SJSA1 (cell line): ENCODE results near the gene PAK5. TPM values are rescaled to one million over a fixed set of nuclear protein-coding genes. Genes with fewer than 3 reads are reported as not detected.

Source experiments
- DNase-seq, 2 experiments: peaks; one replicate each; pipeline ENCODE4 v3.0.0-alpha.2; 2015 to 2020; ENCODE audit warnings: low spot score in 2 of 2, low read depth in 1 of 2
- H3K27ac ChIP-seq: fragments of 250-450 bp; sonication (Bioruptor Pico); 2 replicates; pipeline ENCODE4 v1.5.1; 2020; ENCODE audit warnings: mild to moderate bottlenecking, moderate library complexity
- H3K27me3 ChIP-seq: fragments of 250-450 bp; sonication (Bioruptor Pico); replicated peaks from 2 replicates; pipeline ENCODE4 v1.5.1; 2020; ENCODE audit warnings: mild to moderate bottlenecking, moderate library complexity
- H3K36me3 ChIP-seq: fragments of 250-450 bp; sonication (Bioruptor Pico); 2 replicates; pipeline ENCODE4 v1.5.1; 2020; ENCODE audit warnings: mild to moderate bottlenecking
- H3K4me1 ChIP-seq: fragments of 250-450 bp; sonication (Bioruptor Pico); replicated peaks from 2 replicates; pipeline ENCODE4 v1.6.1; 2021; ENCODE audit warnings: mild to moderate bottlenecking
- H3K4me3 ChIP-seq: fragments of 250-450 bp; sonication (Bioruptor Pico); 2 replicates; pipeline ENCODE4 v1.5.1; 2020; ENCODE audit warnings: mild to moderate bottlenecking
- H3K9me3 ChIP-seq: fragments of 250-450 bp; sonication (Bioruptor Pico); replicated peaks from 2 replicates; pipeline ENCODE4 v1.5.1; 2020; ENCODE audit warnings: mild to moderate bottlenecking
- total RNA-seq: library from RNA; depleted of rRNA; stranded (reverse); fragments of >200 nt; shearing (Covaris generic); gene quantifications from 2 replicates; pipeline ENCODE4 v1.2.3, GENCODE V29; 2014

Gene PAK5
- total RNA-seq, 1 experiment from 2014 or later, result not detected

DNA sequence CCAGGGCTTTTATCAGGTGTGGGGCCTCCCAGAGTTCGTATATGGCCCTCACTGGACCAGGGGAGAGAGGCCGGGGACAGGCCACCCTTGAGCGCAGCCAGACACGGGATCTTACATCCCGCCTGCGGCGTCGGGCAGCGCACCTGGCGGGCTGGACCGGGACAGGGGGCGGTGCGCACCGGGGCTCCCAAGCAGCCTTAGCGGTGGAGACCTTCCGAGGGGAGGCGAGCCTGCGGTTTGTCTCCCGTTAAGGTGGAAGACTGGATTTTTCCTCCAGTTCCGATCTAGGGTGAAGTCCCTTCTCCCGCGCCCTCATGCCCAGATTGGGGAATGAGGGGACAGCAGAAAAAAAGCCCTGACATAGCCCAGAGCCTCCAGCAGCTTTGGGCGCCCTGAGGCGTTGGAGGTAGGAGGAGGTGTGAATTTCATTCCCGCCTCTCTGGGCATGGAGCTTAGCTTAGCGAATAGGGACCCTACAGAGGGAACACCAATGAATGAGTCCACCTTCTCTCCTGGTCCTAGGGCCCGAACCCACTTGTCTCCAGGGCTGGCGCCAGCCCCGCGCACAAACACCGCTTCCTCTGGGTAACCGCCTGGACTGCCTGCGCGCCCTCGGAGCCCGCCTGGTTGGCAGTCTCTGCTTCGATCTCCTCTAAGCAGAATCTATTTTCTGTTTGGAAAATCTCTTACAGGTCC lies 331.2 kb downstream of the PAK5 start:
- H3K27me3 ChIP-seq, result peaks cover 12% of the 10 kb centered on the region
- no peak for DNase-seq
- H3K27ac ChIP-seq, result no peak overlapping the region
- no peaks in the 10 kb centered on the region for H3K36me3 ChIP-seq
- H3K4me3 ChIP-seq, result no peak overlapping the region
- H3K9me3 ChIP-seq, result no peaks in the 10 kb centered on the region
- H3K4me1 ChIP-seq, result no peaks in the 10 kb centered on the region

DNA sequence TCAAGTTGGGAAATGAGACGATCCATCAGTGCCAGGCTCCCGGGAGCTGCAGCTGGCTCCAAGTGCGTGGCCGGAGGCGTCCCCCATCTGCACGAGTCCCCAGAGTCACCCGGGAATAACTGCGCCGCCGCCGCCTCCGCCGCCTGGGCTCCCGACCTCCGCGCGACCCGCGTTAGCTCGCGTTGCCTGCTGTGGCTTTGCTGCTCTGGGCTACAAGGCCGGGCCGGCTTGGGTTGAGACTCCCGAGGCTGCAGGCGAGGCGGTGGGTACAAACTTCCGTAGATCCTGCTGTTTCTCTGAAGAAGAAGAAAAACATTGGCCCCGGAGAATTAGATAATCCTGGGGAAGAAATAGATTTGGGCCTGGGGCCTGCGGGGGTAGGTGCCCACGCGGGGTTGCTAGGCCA lies 331.9 kb downstream of the PAK5 start:
- Histone ChIP-seq H3K27me3 (peaks cover 7% of the 10 kb centered on the region), H3K4me1 (no peaks in the 10 kb centered on the region), H3K9me3 (no peaks in the 10 kb centered on the region), H3K36me3 (no peaks in the 10 kb centered on the region), H3K4me3 (no peak overlapping the region), H3K27ac (no peak overlapping the region)
- no peak for DNase-seq

DNA sequence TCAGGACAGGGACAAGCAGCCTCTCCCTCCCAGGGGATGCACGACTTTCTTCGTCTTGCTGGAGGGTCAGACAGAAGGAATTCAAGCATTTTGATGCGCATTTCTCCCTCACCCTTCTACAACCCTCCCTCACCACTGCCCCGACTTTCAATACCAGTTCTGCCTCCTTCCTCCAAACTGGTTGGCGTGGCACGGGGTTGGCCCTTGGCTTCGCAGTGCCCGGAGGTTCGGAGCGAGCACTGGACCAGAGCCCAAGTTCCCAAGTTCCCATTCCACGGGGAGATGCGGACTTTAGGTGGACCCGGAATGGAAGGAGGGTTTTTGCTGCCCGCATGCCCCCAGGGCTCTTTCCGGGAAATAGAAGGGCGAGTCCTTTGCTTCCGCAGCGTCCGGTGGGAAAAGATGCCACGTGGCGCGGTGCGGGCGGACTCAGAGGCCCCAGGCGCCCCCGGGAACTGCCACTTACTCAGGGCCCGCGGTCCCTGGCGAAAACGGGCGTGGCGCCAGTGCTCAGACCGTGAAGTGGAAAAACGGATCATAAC lies 332.5 kb downstream of the PAK5 start:
- Histone ChIP-seq H3K4me3 (no peak overlapping the region), H3K4me1 (no peaks in the 10 kb centered on the region), H3K27me3 (peaks cover 7% of the 10 kb centered on the region), H3K27ac (no peak overlapping the region), H3K36me3 (no peaks in the 10 kb centered on the region), H3K9me3 (no peaks in the 10 kb centered on the region)
- DNase-seq, result no peak

DNA sequence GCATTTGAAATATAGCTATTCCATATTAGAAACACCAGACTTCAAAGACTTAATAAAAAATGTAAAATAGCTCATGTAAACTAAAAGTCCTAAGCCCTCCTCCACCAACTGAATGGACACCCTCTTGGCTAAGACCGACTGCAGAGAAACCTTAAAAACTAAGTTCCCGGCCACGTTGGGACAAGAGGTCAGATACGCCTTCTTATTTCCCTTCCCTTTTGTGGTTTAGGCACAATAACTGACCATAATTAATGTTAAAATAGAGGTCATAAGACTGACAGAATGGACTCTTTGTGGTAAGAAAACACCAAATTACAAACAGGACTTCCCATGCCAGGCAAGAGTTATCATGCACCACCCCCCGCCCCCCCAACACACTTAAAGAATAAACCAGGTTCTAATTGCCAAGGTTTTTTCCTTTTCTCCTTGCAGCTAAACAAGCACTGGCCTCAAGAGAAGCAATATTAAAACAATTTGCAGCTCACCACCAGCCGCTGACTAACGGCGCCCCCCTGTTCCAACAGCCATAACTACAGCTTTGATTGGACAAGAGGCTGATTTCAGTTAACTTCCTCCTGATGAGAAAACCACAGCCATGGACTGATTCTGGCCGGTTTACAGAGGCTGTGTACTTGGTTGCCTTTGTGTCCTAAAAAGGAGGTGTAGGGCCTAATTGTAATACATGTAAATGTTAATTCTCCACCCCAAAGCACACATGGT lies 335.2 kb downstream of the PAK5 start:
- H3K9me3 ChIP-seq, result no peaks in the 10 kb centered on the region
- H3K27ac ChIP-seq, result no peak overlapping the region
- no peaks in the 10 kb centered on the region for H3K36me3 ChIP-seq
- no peaks in the 10 kb centered on the region for H3K4me1 ChIP-seq
- H3K27me3 ChIP-seq, result no peaks in the 10 kb centered on the region; the same call in 1 of the 2 replicates
- peak in 1 of 2 experiments; percentile 4 for DNase-seq
- no peak overlapping the region for H3K4me3 ChIP-seq

DNA sequence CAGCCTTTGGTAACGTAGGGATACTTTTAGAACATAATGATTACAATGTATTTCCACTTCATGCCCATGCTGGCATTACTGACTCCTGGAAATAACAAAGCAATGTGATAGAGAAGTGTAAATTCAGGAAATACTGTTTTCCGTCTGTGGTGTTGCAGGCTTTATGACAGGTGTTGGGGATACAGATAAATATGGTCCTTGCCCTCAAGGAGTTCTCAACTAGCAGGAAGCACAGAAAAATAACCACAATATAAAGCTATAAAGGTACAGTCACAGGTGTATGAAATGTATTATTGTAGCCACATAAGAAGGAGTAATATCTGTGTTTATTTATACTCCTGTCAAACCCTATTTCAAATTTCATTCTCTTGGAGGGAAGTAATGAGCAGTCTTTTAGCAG lies 337.4 kb downstream of the PAK5 start:
- no peaks in the 10 kb centered on the region; the same call in 1 of the 2 replicates for H3K27me3 ChIP-seq
- DNase-seq, result no peak
- H3K9me3 ChIP-seq, result no peaks in the 10 kb centered on the region
- H3K36me3 ChIP-seq, result no peaks in the 10 kb centered on the region
- H3K4me1 ChIP-seq, result no peaks in the 10 kb centered on the region
- H3K27ac ChIP-seq, result no peak overlapping the region
- H3K4me3 ChIP-seq, result no peak overlapping the region

DNA sequence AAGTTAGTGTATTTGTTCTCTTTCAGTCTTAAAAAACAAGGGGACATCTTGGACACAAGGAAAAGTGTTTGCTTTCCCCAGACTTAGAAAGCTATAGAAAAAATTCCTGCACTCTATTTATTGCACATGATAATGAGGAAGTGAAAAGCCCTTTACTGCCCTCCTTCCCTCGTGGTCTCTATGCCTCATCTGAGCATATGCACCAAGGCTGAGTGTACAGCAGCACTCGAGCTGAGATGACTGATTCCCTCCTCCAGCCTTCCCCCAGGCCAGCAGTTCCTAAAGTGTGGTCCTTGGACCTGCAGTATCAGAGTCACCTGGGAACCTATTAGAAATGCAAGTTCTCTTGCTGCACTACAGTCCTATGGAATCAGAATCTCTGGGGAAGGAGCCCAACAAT lies 338.8 kb downstream of the PAK5 start:
- Histone ChIP-seq H3K36me3 (no peaks in the 10 kb centered on the region), H3K27me3 (no peaks in the 10 kb centered on the region; the same call in 1 of the 2 replicates), H3K27ac (no peak overlapping the region), H3K9me3 (no peaks in the 10 kb centered on the region), H3K4me3 (no peak overlapping the region), H3K4me1 (no peaks in the 10 kb centered on the region)
- DNase-seq, result no peak

DNA sequence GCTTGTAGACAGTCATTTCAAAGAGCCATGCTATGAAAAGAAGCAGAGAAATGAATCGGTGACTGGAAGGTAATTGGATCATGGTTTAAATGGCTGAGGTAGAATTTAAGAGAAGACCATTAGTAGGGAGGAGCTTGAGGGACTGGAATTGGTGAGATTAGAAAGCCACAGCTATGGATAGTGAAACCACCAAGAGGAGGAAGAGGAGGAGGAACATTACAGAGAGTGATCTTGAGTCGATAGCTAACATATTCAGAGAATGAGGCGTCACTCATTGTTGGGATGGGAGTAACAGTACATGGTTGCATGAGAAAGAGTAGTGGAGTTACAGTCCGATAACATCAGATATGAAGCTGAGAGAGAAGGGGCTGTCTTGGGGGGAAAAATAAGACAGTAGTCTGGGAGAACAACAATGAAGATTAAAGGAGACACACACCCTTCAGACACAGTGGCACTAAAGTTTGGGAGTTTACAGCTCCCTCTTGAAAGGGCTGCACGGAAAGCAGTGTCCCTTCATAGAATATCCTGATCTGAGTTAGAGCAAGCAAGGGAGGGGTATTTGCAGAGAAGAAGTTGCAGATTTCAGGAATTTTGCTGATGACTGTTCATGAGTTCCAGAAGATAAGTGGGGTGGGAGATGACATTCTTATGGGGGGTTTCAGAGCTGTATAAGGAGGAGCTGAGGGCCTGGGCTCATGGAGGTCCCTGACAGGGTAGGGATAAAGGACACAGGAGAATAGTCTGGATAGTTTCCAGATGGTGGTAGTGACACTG lies 339.6 kb downstream of the PAK5 start:
- no peak for DNase-seq
- no peaks in the 10 kb centered on the region for H3K9me3 ChIP-seq

DNA sequence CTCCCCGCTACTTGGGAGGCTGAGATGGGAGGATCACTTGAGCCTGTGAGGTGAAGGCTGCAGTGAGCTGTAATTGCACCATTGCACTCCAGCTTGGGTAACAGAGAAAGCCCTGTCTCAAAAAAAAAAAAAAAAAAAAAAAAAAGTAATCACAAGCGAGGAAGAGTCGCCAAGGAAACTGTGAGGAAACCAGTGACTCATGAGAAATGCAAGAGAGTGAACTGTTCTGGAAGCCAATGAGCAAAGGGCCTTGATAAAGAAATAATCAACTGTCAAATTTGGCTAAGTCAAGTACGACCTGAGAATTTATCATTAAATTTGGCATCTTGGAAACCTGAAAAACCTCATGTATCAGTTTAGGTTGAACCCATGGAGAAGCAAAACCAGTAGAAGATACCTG lies 340.6 kb downstream of the PAK5 start:
- no peak for DNase-seq
- no peaks in the 10 kb centered on the region; the same call in 1 of the 2 replicates for H3K27me3 ChIP-seq
- H3K9me3 ChIP-seq, result no peaks in the 10 kb centered on the region
- H3K36me3 ChIP-seq, result no peaks in the 10 kb centered on the region
- H3K4me1 ChIP-seq, result no peaks in the 10 kb centered on the region
- no peak overlapping the region for H3K4me3 ChIP-seq
- H3K27ac ChIP-seq, result no peak overlapping the region

More for the DNA sequence above, 339.6 kb downstream of the PAK5 start:
- Histone ChIP-seq H3K36me3 (no peaks in the 10 kb centered on the region), H3K27me3 (no peaks in the 10 kb centered on the region; the same call in 1 of the 2 replicates), H3K27ac (no peak overlapping the region), H3K4me3 (no peak overlapping the region), H3K4me1 (no peaks in the 10 kb centered on the region)

DNA sequence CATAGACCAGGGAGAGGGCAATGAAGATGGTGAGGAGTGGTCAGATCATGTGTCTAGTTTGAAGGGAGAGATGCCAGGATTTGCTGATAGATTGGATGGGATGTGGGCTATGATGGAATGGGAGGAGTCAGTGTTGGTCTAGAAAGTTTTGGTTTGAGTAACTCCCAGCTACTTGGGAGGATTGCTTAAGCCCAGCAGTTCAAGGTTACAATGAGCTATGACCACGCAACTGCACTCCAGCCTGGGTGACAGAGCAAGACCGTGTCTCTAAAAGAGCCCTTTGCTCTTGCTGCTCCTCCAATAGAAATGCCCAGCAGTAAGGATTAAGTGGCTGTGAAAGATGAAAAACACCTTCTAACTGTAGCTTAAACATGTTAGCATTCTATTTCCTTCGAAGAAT lies 342.7 kb downstream of the PAK5 start:
- Histone ChIP-seq H3K36me3 (no peaks in the 10 kb centered on the region), H3K4me1 (no peaks in the 10 kb centered on the region), H3K4me3 (no peak overlapping the region), H3K27me3 (no peaks in the 10 kb centered on the region), H3K9me3 (no peaks in the 10 kb centered on the region), H3K27ac (no peak overlapping the region)
- no peak for DNase-seq

DNA sequence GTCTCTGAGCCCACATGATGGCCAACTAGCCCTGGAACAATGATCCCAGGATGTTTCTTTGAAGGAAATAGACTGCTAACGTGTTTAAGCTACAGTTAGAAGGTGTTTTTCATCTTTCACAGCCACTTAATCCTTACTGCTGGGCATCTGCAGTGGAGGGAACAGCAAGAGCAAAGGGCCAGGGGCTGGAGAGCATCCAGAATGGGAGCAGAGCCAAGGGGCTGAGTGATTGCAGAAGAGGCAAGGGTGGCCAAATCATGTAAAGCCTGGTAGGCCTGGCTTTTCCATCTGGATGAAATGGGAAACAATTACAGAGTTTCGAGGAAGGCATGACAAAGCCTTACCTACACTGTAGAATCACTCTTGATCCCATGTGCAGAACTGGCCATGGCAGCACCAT lies 343.2 kb downstream of the PAK5 start:
- H3K4me3 ChIP-seq, result no peak overlapping the region
- H3K27ac ChIP-seq, result no peak overlapping the region
- H3K9me3 ChIP-seq, result no peaks in the 10 kb centered on the region
- no peaks in the 10 kb centered on the region for H3K36me3 ChIP-seq
- H3K4me1 ChIP-seq, result no peaks in the 10 kb centered on the region
- no peak for DNase-seq
- no peaks in the 10 kb centered on the region for H3K27me3 ChIP-seq

DNA sequence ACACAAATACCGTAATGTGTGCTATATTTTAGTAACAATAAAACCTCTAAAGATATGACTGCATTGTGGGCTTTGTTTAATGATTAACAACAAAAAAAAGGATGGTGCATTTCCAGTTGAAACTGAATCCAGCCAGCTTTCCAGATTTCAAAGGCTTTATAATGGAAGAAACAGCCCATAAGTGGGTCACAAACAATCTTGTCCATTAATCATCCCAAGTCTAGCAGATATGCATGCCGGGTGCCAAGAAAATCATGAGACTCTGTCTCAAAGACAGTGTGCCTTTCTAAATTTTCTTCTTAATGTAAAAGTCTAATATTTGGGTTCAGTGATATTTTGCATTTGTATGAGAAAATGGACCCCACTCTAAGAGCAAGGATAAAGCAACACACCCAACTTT lies 345.1 kb downstream of the PAK5 start:
- Histone ChIP-seq H3K27ac (no peak overlapping the region), H3K36me3 (no peaks in the 10 kb centered on the region), H3K9me3 (no peaks in the 10 kb centered on the region), H3K27me3 (no peaks in the 10 kb centered on the region), H3K4me3 (no peak overlapping the region), H3K4me1 (no peaks in the 10 kb centered on the region)
- no peak for DNase-seq

DNA sequence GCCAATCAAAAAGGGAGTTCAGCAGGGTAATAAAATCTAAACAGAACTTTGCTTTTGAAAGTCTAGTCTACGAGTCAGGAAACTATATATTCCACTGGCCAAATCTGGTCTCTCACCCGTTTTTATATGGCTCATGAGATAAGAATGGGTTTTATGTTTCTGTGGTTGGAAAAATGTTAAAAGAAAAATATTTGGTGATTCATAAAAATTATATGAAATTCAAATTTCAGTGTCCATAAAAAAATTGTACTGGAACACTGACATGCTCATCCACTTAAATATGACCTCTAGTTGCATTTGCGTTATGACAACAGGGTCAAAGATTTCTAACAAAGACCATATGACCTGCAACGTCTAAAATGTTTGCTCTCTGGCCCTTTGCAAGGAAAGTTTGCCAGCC lies 346.8 kb downstream of the PAK5 start:
- H3K4me3 ChIP-seq, result no peak overlapping the region
- H3K27me3 ChIP-seq, result 0 out of 2 replicates have a peak, but pooled peaks cover 3% of the 10 kb centered on the region
- H3K9me3 ChIP-seq, result no peaks in the 10 kb centered on the region
- no peak overlapping the region for H3K27ac ChIP-seq
- no peaks in the 10 kb centered on the region for H3K36me3 ChIP-seq
- DNase-seq, result no peak
- H3K4me1 ChIP-seq, result no peaks in the 10 kb centered on the region

DNA sequence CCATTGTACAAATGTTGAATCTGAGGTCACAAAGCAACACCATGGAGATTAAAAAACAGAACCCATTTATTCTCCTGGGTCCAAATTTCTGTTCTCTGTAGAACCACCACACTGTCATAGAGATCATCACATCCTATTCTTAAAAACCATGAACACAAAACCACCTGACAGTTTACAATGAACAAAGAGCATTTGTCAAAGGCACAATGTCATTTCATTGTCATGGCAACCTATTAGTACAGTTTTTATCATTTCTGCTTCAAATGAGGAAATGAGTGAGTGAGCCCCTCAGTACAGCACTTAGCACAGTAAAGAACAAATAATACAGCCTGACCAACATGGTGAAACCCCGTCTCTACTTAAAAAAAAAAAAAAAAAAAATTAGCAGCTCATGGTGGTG lies 347.6 kb downstream of the PAK5 start:
- no peaks in the 10 kb centered on the region for H3K9me3 ChIP-seq
- H3K4me1 ChIP-seq, result no peaks in the 10 kb centered on the region
- no peaks in the 10 kb centered on the region for H3K36me3 ChIP-seq
- no peak for DNase-seq
- H3K4me3 ChIP-seq, result no peak overlapping the region
- H3K27ac ChIP-seq, result no peak overlapping the region
- 0 out of 2 replicates have a peak, but pooled peaks cover 3% of the 10 kb centered on the region for H3K27me3 ChIP-seq

DNA sequence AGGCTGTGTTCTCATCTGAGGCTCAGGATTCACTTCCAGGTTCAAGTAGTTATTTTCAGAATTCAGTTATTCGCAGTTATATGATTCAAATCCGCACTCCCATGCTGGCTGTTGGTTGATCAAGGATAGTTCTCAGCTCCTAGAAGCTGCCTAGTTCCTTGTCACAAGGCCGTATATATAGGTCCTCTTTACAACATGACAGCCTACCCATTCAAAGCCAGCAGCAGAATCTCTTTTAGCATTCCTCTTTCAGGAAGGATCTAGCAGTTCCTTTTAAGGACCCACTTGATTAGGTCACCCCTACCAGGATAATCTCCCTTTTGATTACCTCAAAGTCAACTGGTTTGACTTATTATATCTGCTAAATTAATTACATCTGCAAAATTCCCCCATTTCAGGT lies 348.2 kb downstream of the PAK5 start:
- no peaks in the 10 kb centered on the region for H3K4me1 ChIP-seq
- H3K4me3 ChIP-seq, result no peak overlapping the region
- no peaks in the 10 kb centered on the region for H3K9me3 ChIP-seq
- no peak for DNase-seq
- H3K27ac ChIP-seq, result no peak overlapping the region
- 0 out of 2 replicates have a peak, but pooled peaks cover 3% of the 10 kb centered on the region for H3K27me3 ChIP-seq
- H3K36me3 ChIP-seq, result no peaks in the 10 kb centered on the region
